Measurements from ENCODE around the gene GFY.

GFY gene

DNA sequence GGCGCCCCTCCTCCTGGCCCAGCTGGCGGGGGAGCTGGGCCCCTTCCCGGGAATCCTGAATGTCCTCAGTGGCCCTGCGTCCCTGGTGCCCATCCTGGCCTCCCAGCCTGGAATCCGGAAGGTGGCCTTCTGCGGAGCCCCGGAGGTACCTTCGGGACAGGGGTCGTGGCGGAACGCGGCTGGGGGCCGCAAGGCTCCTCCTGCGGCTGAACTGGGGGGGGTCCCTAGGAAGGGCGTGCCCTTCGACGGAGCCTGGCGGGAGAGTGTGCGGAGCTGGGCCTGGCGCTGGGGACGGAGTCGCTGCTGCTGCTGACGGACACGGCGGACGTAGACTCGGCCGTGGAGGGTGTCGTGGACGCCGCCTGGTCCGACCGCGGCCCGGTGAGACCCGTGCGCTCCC, 36.5 kb downstream of the GFY start:
- H3K36me3 ChIP-seq, result peaks cover 51 to 83% (median 67%) of the 10 kb centered on the region in 11 experiments
- no peaks in the 10 kb centered on the region for H3K27me3 ChIP-seq
- H3K4me1 ChIP-seq, result peaks cover 29 to 48% (median 39%) of the 10 kb centered on the region in 10 experiments
- H3K4me3 ChIP-seq, result no peak overlapping the region
- no peak for TF ChIP-seq Cebpa-rat (IDR thresholded peaks at IDR 0.05)
- H3K27ac ChIP-seq, result no peak overlapping the region
- no peak overlapping the region for H3K4me2 ChIP-seq
- no peaks in the 10 kb centered on the region for H4K20me1 ChIP-seq
- H3K9ac ChIP-seq, result no peak overlapping the region
- no peaks in the 10 kb centered on the region for H3K9me3 ChIP-seq (replicated peaks in 1 of 11)

DNA sequence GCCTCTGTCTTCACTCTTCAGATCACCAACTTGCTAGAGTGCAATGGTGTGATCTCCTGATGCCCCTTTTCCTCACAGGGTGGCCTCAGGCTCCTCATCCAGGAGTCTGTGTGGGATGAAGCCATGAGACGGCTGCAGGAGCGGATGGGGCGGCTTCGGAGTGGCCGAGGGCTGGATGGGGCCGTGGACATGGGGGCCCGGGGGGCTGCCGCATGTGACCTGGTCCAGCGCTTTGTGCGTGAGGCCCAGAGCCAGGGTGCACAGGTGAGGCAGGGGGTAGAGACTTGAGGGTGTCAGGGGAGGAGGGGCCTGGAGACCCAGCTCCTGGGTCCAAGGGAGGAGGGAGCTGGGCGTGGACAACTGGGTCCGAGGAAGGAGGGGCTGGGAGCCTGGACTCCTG, 37.3 kb downstream of the GFY start:
- no peak for TF ChIP-seq Cebpa-rat (IDR thresholded peaks at IDR 0.05)
- Histone ChIP-seq H3K4me2 (no peak overlapping the region), H3K27me3 (no peaks in the 10 kb centered on the region), H3K36me3 (peaks cover 51 to 82% (median 69%) of the 10 kb centered on the region in 11 experiments), H3K27ac (no peak overlapping the region), H4K20me1 (no peaks in the 10 kb centered on the region), H3K4me1 (peaks cover 30 to 48% (median 37%) of the 10 kb centered on the region in 10 experiments), H3K4me3 (no peak overlapping the region), H3K9me3 (replicated peaks in 1 of 11) (no peaks in the 10 kb centered on the region), H3K9ac (no peak overlapping the region)

DNA sequence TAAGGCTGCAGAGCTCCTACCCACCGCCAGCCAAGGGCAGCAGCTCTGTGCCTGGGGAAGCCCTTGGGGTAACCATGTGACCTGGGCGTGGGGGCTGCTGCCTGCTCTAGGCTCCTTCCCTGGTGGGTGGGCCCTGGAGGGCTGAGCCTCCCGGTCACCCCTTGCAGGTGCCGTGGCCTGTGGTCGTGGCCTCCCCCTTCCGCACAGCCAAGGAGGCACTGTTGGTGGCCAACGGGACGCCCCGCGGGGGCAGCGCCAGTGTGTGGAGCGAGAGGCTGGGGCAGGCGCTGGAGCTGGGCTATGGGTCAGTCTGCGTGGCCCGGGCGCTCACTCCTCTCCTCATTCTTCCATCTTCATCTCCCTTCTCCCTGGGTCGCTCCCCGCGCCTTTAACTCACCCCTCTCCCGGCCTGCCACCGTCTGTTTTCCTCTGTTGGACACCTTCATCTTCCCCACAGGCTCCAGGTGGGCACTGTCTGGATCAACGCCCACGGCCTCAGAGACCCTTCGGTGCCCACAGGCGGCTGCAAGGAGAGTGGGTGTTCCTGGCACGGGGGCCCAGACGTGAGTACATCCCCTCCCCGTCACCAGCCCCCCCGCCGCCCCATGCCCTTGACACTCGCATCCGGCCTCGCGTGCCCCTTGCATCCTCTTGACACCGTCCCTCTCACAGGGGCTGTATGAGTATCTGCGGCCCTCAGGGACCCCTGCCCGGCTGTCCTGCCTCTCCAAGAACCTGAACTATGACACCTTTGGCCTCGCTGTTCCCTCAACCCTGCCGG, 39.0 kb downstream of the GFY start:
- Histone ChIP-seq H3K4me3 (no peak overlapping the region), H4K20me1 (peaks cover 0 to under 1% (median 0%) of the 10 kb centered on the region in 11 experiments; a peak in 1 of 22 replicates), H3K9me3 (replicated peaks in 1 of 11) (no peaks in the 10 kb centered on the region), H3K4me1 (peaks cover 30 to 48% (median 36%) of the 10 kb centered on the region in 10 experiments), H3K4me2 (no peak overlapping the region), H3K27me3 (no peaks in the 10 kb centered on the region), H3K27ac (no peak overlapping the region; a peak in 1 of 22 replicates), H3K36me3 (peaks cover 53 to 72% (median 66%) of the 10 kb centered on the region in 11 experiments), H3K9ac (peak overlapping the region in 2 of 11 experiments; percentile 5 to 47; a peak in 2 of 22 replicates)
- no peak for TF ChIP-seq Cebpa-rat (IDR thresholded peaks at IDR 0.05)

DNA sequence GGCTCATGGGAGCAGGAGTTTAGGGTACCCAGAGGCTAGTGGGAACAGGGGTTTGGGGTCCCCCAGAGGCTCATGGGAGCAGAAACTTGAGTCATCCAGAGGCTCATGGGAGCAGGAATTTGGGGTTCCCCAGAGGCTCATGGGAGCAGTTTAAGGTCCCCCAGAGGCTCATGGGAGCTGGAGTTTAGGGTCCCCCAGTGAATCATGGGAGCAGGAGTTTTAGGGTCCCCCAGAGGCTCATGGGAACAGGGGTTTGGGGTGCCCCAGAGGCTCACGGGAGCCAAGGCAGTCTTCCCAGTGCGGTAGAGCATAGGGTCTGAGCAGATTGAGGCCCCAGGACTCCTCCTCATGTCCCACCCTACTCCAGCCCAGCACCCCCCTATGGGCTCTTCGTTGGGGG, 40.2 kb downstream of the GFY start:
- no peak for TF ChIP-seq Cebpa-rat (IDR thresholded peaks at IDR 0.05)
- Histone ChIP-seq H3K36me3 (peaks cover 42 to 60% (median 53%) of the 10 kb centered on the region in 11 experiments), H3K9ac (no peak overlapping the region; a peak in 1 of 22 replicates), H3K4me3 (no peak overlapping the region), H3K27me3 (no peaks in the 10 kb centered on the region), H3K4me1 (peaks cover 33 to 54% (median 41%) of the 10 kb centered on the region in 10 experiments), H3K9me3 (replicated peaks in 1 of 11) (no peaks in the 10 kb centered on the region), H3K4me2 (no peak overlapping the region), H4K20me1 (peaks cover 0 to 13% (median 0%) of the 10 kb centered on the region in 11 experiments; a peak in 6 of 22 replicates), H3K27ac (peak overlapping the region in 6 of 11 experiments; percentile 4 to 22 (median 10); a peak in 6 of 22 replicates)

DNA sequence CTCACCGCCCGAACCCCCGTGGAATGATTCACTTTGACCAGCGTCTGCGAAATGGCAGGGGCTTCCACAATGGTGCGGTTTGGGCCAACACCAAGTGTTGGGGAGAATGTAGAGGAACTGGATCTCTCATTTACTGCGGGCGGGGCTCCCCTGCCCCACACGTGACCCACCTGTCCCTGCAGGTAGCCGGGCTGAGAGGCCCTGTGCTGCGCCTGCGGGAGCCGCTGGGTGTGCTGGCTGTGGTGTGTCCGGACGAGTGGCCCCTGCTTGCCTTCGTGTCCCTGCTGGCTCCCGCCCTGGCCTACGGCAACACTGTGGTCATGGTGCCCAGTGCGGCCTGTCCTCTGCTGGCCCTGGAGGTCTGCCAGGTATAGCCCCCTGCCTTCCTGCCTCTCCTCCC, 43.0 kb downstream of the GFY start:
- Histone ChIP-seq H3K27ac (peak overlapping the region in 10 of 11 experiments; percentile 67 to 82 (median 78); a peak in 21 of 22 replicates), H3K9me3 (replicated peaks in 1 of 11) (no peaks in the 10 kb centered on the region), H3K9ac (peak overlapping the region; percentile 12 to 68 (median 53); a peak in 20 of 22 replicates), H3K4me1 (peaks cover 48 to 77% (median 69%) of the 10 kb centered on the region in 10 experiments), H3K27me3 (no peaks in the 10 kb centered on the region), H3K36me3 (peaks cover 31 to 44% (median 36%) of the 10 kb centered on the region in 11 experiments), H3K4me3 (peak overlapping the region in 3 of 10 experiments; percentile 31 to 45 (median 39); a peak in 4 of 20 replicates), H3K4me2 (peak overlapping the region; percentile 72 to 94 (median 90)), H4K20me1 (peaks cover 0 to 15% (median 0%) of the 10 kb centered on the region in 11 experiments; a peak in 6 of 22 replicates)
- no peak for TF ChIP-seq Cebpa-rat (IDR thresholded peaks at IDR 0.05)

DNA sequence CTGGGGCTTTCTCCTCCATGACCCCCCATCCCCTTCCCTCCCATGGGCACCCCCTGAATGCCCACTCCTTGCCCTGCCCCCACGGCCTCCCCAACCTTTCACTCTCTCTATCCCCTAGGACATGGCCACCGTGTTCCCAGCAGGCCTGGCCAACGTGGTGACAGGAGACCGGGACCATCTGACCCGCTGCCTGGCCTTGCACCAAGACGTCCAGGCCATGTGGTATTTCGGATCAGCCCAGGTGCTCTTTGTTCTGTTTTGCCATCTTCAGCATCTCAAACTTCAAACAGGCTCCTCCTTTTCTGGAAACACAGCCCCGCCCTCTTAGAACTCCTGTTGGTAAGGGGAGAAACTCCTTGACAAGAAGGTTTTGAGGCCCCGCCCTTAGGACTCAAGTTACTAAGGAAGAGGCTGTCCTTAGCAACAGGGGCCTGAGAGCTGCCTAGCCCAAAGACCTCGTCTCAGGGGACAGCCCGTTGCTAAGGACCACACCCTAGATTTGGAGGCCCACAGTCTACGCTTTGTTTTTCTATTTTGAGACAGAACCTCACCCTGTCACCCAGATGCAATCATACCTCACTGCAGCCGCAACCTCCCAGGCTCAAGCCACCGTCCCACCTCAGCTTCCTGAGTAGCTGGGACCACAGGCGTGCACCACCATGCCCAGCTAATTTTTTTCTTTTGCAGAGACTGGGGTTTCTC, 43.7 kb downstream of the GFY start:
- TF ChIP-seq Cebpa-rat (IDR thresholded peaks at IDR 0.05), result peak in 6 of 11 experiments; percentile 15 to 53 (median 34); a peak in 4 of 22 replicates
- peaks cover 54 to 82% (median 74%) of the 10 kb centered on the region in 10 experiments for H3K4me1 ChIP-seq
- peak overlapping the region in 10 of 11 experiments; percentile 55 to 69 (median 66); a peak in 18 of 22 replicates for H3K9ac ChIP-seq
- no peaks in the 10 kb centered on the region for H3K9me3 ChIP-seq (replicated peaks in 1 of 11)
- H3K4me3 ChIP-seq, result peak overlapping the region in 5 of 10 experiments; percentile 17 to 45 (median 31); a peak in 8 of 20 replicates
- H3K36me3 ChIP-seq, result peaks cover 31 to 42% (median 34%) of the 10 kb centered on the region in 11 experiments
- H3K27ac ChIP-seq, result peak overlapping the region; percentile 34 to 82 (median 79); a peak in 21 of 22 replicates
- H3K27me3 ChIP-seq, result no peaks in the 10 kb centered on the region
- H4K20me1 ChIP-seq, result peaks cover 0 to 15% (median 0%) of the 10 kb centered on the region in 11 experiments; a peak in 6 of 22 replicates
- peak overlapping the region; percentile 72 to 94 (median 90) for H3K4me2 ChIP-seq

DNA sequence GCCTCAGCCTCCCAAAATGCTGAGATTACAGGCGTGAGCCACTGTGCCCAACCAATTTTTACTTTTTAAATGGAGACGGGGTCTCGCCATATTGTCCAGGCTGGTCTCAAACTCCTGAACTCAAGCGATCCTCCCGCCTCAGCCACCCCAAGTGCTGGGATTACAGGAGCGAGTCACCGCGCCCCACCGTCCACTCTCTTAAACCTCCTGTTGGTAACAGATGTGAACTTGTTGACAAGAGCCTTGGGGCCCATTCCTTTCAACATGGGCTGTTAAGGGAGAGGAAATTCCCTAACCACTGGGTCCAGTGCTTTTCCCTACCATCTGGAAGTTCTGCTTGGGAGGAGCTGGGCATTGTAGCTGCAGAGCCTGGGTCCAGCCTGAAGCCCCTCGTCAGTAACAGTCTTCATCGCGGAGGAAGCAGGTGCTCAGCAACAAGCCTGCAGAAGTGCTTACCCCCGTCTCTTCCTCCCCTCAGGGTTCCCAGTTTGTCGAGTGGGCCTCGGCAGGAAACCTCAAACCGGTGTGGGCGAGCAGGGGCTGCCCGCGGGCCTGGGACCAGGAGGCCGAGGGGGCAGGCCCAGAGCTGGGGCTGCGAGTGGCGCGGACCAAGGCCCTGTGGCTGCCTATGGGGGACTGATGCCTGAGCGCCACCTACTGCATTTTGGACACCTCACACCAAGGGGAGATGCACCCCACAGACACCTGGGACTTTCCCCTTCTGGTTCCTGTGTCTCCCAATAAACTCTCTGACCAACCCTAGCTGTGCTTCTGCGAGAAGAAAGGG, 44.8 kb downstream of the GFY start:
- peak overlapping the region; percentile 72 to 94 (median 90) for H3K4me2 ChIP-seq
- H3K36me3 ChIP-seq, result peaks cover 20 to 31% (median 22%) of the 10 kb centered on the region in 11 experiments
- no peaks in the 10 kb centered on the region for H3K27me3 ChIP-seq
- H3K4me3 ChIP-seq, result peak overlapping the region in 5 of 10 experiments; percentile 12 to 39 (median 18); a peak in 5 of 20 replicates
- peak overlapping the region; percentile 11 to 69 (median 66); a peak in 21 of 22 replicates for H3K9ac ChIP-seq
- no peak for TF ChIP-seq Cebpa-rat (IDR thresholded peaks at IDR 0.05)
- H4K20me1 ChIP-seq, result peaks cover 0 to 15% (median 0%) of the 10 kb centered on the region in 11 experiments; a peak in 6 of 22 replicates
- H3K9me3 ChIP-seq (replicated peaks in 1 of 11), result no peaks in the 10 kb centered on the region
- peaks cover 54 to 90% (median 80%) of the 10 kb centered on the region in 10 experiments for H3K4me1 ChIP-seq
- H3K27ac ChIP-seq, result peak overlapping the region; percentile 34 to 82 (median 79); a peak in 21 of 22 replicates

DNA sequence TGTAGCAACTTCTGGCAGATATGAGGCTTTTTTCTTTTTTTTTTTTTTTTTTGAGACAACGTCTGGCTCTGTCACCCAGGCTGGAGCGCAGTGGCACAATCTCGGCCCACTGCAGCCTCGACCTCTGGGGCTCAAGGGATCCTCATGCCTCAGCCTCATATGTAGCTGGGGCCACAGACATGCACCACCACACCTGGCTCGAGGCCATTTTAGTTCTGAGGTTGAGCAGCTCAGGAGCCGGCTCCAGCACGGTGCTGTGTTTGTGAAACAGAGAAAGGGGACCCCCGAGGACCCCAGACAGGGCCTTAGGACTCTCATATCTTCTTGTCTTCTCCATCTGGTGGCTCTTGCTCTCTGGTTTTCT, 45.4 kb downstream of the GFY start:
- H3K9ac ChIP-seq, result peak overlapping the region in 10 of 11 experiments; percentile 55 to 69 (median 66); a peak in 18 of 22 replicates
- H3K4me2 ChIP-seq, result peak overlapping the region; percentile 72 to 94 (median 90)
- H3K4me3 ChIP-seq, result peak overlapping the region in 1 of 10 experiments; percentile 7; a peak in 1 of 20 replicates

More for the DNA sequence above, 45.4 kb downstream of the GFY start:
- peaks cover 0 to 15% (median 0%) of the 10 kb centered on the region in 11 experiments; a peak in 6 of 22 replicates for H4K20me1 ChIP-seq
- TF ChIP-seq Cebpa-rat (IDR thresholded peaks at IDR 0.05), result no peak
- H3K36me3 ChIP-seq, result peaks cover 14 to 25% (median 16%) of the 10 kb centered on the region in 11 experiments
- no peaks in the 10 kb centered on the region for H3K9me3 ChIP-seq (replicated peaks in 1 of 11)
- no peaks in the 10 kb centered on the region for H3K27me3 ChIP-seq
- H3K4me1 ChIP-seq, result peaks cover 54 to 96% (median 86%) of the 10 kb centered on the region in 10 experiments
- peak overlapping the region in 10 of 11 experiments; percentile 76 to 82 (median 79); a peak in 20 of 22 replicates for H3K27ac ChIP-seq
